OCI-LY7 (cell line): ENCODE results near the gene LMBRD2.

Experiments
- CTCF ChIP-seq: fragments of 200-600 bp; sonication (generic); conservative IDR thresholded peaks from 2 replicates; pipeline ENCODE4 v1.5.1; 2014; ENCODE audit warnings: mild to moderate bottlenecking, antibody characterized with exemption, low read length, moderate library complexity, mixed read lengths
- EZH2phosphoT487 ChIP-seq: fragments of 200-600 bp; sonication (generic); IDR thresholded peaks from 2 replicates; pipeline ENCODE4 v1.6.1; 2018; ENCODE audit warnings: low read depth, borderline replicate concordance, mild to moderate bottlenecking, mixed run types, antibody characterized with exemption, low read length, moderate library complexity, mixed read lengths

GRCh38 chr5:36160617-36161016 lies 8.9 kb upstream of the LMBRD2 start:
- TF ChIP-seq CTCF (no peak), EZH2phosphoT487 (no peak)
